Activated naive CD8-positive, alpha-beta T cell treated with anti-CD3 and anti-CD28 coated beads, Interleukin-2, amount 50 U/mL, for 16 hours (primary cell): ENCODE measurements around the gene AJM1.
"Not testable (repeated sequence)": the region's sequence is repeated elsewhere in the genome, so short reads cannot be mapped to it uniquely, and the experiment has no call there.

ENCODE experiments used
- DNase-seq: peaks from one replicate; pipeline ENCODE4 v3.0.0-alpha.2; 2020; ENCODE audit warnings: low read depth, low spot score

Gene AJM1

DNA sequence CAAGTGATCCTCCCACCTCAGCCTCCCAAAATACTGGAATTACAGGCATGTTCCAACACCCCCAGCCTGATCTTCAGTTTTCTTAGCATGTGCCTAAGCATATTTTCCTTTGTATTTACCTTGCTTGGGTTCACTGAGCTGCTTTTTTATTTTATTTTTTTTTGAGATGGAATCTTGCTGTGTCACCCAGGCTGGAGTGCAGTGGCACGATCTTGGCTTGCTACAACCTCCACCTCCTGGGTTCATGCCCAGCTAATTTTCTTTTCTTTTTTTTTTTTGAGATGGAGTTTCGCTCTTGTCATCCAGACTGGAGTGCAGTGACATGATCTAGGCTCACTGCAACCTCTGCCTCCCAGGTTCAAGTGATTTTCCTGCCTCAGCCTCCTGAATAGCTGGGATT, 27.3 kb downstream of the AJM1 start:
- DNase-seq = not testable (repeated sequence)

DNA sequence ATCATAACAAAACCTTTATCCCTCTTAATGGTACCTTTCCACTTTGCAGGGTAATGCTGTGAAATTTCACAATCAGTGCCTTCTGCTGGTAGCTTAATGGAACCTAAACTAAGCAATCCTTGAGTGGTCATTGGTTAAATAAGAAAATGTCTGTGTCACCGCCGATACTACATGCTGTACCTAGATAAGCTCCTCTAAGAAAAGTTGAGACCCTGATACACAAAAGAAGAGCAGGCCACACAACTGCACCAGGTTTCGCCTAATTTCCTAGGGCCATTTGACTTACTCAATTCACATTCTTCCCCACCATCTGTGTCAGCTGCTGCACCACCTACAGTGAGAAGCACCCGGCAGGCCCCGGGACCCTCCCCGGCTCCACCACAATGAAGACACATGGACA, 32.9 kb downstream of the AJM1 start:
- DNase-seq = no peak

DNA sequence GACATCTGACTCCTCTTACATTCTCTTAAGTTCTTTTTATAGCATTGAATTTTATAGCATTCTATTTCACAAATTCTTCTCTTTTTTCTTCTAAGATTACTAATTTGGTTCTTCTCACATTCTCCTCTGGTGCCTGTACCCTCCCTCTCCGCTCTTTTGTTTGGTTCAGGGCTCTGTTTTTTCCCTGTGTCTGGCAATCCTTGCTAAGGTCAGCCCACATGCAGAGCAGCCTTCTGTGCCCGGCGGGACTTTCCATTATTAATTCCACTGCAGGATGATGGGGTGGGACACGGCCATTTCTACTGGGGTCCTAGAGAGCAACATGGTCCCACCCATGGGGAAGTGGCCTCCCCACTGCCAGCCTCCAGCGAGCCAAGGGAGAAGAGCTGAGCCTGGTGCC, 34.2 kb downstream of the AJM1 start:
- no peak for DNase-seq

DNA sequence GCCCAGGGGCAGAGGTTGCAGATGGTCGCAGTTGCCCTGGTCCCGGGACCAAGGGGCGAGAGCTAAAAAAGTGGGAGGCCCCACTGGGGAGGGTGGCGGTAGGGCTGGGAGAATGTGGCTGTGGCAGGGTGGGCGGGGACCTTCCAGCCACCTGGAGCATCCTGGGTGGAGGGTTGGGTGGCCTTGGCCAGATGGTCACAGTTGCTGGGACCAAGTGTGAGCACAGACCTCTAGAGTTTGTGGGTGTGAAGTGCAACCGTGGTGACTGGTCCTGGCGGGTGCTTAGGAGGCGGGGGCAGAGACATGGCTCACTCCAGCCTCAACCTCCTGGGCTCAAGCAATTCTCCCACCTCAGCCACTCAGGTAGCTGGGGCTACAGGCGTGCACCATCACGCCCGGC, 38.4 kb downstream of the AJM1 start:
- DNase-seq = no peak

DNA sequence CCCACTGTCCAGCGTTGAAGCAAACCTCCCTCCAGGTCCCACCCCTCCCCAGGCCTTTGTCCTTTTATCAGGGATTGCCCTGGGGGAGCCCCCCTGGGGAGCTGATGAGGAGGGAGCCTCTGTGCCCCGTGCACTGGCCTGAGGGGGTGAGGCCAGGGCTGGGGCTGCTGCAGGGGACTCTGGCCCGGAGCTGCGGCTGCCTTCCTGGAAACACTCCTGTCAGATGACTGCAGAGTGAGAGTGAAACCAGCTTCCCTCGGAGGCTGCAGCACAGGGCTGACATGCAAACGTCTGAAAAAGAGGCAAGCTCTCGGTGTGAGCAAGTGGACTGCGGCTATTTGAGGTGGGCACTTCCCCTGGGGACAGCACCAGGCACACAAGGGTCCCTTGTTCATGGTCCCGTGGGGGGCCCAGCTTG, 39.4 kb downstream of the AJM1 start:
- DNase-seq = no peak

DNA sequence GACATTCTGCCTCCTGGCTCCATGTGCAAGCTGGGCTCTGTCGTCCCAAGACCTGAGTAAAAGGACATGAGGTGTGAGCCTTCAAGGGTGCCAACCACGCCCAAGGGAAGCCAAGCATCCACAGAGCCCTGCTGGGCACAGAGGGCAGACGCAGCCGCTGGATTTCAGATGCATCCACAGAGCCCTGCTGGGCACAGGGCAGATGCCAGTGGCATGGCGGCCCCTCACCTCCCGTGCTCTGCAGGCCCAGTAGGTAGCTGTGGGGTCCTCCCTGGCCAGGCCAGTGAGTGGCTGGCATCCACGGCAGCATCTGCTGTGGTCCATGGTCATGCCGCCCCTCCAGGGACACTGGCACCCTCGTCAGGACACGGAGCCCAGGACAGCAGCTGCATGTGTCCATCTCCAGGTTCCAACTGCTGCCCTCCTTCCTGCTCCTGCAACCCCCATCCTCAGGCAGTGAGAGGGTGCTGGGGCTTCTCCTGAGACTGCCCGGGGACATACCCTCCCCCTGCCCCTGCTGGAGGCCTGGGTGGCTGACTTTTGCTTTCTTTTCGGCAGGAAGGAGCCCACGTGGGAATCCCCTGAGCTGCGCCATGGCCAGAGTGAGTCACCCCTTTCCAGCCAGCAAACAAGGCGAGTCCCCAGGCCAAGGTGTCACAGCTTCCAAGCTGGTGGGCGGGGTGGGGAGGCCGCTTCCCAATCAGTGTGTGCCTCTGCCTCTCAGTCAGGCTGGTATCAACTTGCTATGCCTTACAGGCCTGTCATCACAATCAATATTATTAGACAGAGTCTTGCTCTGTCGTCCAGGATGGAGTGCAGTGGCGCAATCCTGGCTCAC, 40.0 kb downstream of the AJM1 start:
- DNase-seq = peak; percentile 84

DNA sequence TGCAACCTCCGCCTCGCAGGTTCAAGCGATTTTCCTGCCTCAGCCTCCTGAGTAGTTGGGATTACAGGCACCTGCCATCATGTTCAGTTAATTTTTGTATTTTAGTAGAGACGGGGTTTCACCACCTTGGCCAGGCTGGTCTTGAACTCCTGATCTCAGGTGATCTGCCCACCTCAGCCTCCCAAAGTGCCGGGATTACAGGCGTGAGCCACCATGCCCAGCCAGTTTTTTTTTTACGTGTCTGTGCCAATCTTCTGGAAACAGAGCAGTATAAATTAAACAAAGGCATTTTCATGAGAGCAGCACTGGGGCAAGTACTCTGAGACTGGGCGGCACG, 40.6 kb downstream of the AJM1 start:
- not testable (repeated sequence) for DNase-seq

DNA sequence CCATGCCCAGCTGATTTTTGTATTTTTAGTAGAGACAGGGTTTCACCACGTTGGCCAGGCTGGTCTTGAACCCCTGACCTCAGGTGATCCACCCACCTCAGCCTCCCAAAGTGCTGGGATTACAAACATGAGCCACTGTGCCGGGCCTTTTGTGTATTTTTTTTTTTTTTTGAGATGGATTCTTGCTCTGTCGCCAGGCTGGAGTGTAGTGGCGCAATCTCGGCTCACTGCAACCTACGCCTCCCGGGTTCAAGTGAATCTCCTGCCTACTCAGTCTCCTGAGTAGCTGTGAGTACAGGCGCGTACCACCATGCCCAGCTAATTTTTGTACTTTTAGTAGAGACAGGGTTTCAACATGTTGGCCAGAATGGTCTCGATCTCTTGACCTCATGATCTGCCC, 41.4 kb downstream of the AJM1 start:
- DNase-seq = not testable (repeated sequence)

DNA sequence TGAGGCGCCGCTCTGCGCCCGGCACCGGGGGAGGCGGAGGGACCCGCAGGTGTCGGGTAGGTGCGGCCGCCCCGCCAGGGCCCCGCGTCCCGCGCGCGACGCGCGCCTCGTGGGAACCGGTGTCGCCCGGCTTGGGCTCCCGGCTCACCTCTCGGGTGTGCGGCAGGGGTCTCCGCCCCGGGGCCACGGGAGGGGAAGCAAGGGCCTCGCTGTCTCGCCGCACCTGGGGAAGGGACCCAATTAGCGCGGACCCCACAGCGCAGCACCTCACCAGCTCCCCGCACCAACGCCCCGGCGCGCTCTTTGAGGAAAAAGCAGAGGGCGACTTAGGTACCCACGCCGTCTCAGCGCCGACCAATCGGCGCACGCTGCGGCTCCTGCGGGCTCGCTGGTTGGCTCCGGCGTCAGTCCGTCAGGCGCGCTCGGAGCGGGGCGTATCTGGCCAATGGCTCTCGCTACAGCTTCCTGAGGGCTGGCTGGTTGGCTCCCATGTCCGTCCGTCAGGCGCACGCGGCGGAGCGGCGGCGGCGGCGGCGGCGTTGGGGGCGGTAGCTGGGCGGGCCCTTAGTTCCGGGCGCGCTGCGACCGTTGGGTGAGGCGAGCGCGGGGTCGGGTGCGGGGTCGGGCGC, 43.8 kb downstream of the AJM1 start, which contains the start of gene TRAF2:
Gene TRAF2 (plus strand): TSS at position 567 of the 629 bp plus-strand sequence. CDS start 12,225 bp downstream, outside the sequence.
- peak; percentile 93 for DNase-seq

DNA sequence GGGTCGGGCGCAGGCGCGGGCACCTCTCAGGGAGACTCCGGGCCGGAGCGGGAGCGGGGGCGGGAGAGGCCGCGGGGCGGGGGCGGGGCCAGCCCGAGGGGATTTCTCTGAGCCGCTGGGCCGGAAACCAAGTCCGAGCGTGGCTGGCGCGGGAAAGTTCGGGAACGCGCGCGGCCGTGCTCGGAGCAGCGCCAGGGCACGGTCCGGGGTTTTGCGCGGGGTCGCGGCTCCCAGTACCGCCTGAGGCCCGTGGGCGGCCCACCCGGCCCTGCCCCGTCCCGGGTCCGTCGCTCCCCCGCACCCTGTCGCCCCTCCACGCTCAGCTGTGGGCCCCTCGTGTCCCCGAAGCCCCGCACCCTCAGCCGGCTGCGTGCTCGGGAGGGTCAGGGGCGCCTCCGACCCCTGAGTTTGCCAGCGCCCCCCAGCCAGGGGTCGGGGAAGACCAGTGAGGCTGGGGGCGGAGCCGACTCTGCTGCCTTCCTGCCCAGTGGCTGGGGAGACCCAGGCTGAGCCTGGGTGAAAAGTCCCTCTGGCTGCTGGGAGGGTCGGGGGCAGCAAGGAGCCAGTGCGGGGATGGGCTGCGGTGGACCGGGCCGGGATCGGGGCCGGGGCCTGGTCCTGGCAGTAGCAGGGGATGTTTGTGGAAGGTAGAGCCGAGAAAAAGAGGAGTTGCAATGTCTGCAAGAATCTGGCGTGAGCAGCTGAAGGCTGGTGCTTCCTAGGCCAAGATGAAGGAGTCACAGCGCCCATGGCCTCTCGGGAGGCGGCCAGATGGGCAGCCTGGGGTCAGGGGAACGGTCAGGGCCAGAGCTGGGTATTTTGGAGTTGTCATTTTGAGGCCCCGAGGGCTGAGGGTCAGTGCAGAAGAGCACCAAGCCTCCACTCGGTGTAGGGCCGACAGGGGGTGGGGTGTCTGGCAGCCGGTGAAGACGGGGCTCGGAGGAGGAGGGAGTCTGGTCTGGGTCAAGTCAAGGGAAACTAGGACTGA, 44.6 kb downstream of the AJM1 start:
- DNase-seq = no peak

DNA sequence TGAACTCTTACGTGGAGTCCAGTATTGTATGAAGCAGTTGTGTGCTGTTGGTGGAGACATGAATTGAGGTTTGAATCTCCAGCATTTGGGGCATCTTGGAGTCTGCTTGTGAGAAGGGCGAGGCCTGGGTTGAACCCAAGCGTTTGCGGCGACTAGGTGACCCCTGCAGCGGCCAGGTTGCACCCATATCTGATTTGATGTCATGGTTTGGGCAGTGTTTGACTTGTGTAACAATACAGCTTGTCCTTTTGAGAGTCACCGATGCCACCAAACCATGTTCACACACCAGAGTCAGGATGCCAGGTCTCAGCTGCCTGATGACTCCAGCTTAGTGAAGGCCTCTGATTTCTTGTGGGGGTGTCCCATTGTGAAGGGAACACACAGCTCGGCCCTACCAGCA, 46.2 kb downstream of the AJM1 start:
- DNase-seq = no peak

DNA sequence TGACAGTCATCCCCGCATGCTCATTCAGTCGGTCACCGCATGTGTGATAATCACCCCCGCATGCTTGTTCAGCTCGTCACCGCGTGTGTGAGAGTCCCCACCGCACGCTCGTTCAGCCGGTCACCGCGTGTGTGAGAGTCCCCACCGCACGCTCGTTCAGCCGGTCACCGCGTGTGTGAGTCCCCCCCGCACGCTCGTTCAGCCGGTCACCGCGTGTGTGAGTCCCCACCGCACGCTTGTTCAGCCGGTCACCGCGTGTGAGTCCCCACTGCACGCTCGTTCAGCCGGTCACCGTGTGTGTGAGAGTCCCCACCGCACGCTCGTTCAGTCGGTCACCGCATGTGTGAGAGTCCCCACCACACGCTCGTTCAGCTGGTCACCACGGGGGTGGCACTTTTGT, 47.6 kb downstream of the AJM1 start:
- no peak for DNase-seq

DNA sequence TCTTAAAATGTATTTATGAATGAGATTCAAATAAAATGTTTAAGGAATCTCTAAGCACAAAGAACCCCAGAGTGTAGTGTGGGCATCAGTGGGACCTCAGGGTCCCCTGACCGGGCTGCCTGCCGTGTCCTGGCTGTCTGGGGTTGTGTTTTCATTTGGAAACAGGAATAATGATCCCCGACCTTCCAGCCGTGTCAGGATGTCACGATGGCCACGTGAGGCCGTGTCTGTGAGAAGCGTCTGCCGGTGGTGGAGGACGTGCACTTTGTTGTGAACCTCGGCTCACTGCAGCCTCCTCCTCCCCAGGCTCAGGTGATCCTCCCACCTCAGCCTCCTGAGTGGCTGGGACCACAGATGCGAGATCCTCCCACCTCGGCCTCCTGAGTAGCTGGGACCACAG, 48.4 kb downstream of the AJM1 start:
- DNase-seq = no peak
